Ishikawa (cell line): Measurements from ENCODE around the gene LZTS2.

Source experiments
- CEBPB ChIP-seq: IDR thresholded peaks from 2 replicates; pipeline ENCODE4 v1.6.1; 2012
- CREB1 ChIP-seq: IDR thresholded peaks from 2 replicates; pipeline ENCODE4 v1.6.1; 2012; ENCODE audit warnings: low read depth
- EGR1 ChIP-seq: IDR thresholded peaks from 2 replicates; pipeline ENCODE4 v1.6.1; 2012
- EP300 ChIP-seq: IDR thresholded peaks from 2 replicates; pipeline ENCODE4 v1.6.1; 2012; ENCODE audit warnings: borderline replicate concordance
- FOXM1 ChIP-seq: IDR thresholded peaks from 2 replicates; pipeline ENCODE4 v1.6.1; 2012; ENCODE audit warnings: low read depth, borderline replicate concordance
- MAX ChIP-seq: IDR thresholded peaks from 2 replicates; pipeline ENCODE4 v1.6.1; 2012
- NFIC ChIP-seq: IDR thresholded peaks from 2 replicates; pipeline ENCODE4 v1.6.1; 2012
- RAD21 ChIP-seq: IDR thresholded peaks from 2 replicates; pipeline ENCODE4 v1.6.1; 2012; ENCODE audit warnings: low read depth
- REST ChIP-seq: IDR thresholded peaks from 2 replicates; pipeline ENCODE4 v1.6.1; 2012; ENCODE audit warnings: low read depth, mild to moderate bottlenecking
- TAF1 ChIP-seq: IDR thresholded peaks from 2 replicates; pipeline ENCODE4 v1.6.1; 2012; ENCODE audit warnings: low read depth, mild to moderate bottlenecking
- TCF12 ChIP-seq: IDR thresholded peaks from 2 replicates; pipeline ENCODE4 v1.6.1; 2012; ENCODE audit warnings: low read depth
- TEAD4 ChIP-seq: IDR thresholded peaks from 2 replicates; pipeline ENCODE4 v1.6.1; 2012
- YY1 ChIP-seq: IDR thresholded peaks from 2 replicates; pipeline ENCODE4 v1.6.1; 2012; ENCODE audit warnings: low read depth
- ZBTB7A ChIP-seq: IDR thresholded peaks from 2 replicates; pipeline ENCODE4 v1.6.1; 2012; ENCODE audit warnings: low read depth
- TF ChIP-seq, protein P1 (sequence below): IDR thresholded peaks from 2 replicates; pipeline ENCODE4 v1.6.1; 2012

LZTS2 gene

GRCh38 chr10:101032637-101033224 lies 33.1 kb downstream of the LZTS2 start:
- peak; percentile 41 for TF ChIP-seq TEAD4
- no peak for TF ChIP-seq CEBPB

- TF ChIP-seq TEAD4 (no peak), YY1 (no peak)
Observed at GRCh38 chr10:101033276-101033675, 33.7 kb downstream of the LZTS2 start.

GRCh38 chr10:101035314-101035713 lies 35.7 kb downstream of the LZTS2 start:
- TF ChIP-seq TEAD4 (no peak), FOXM1 (no peak), REST (no peak), CREB1 (no peak), TAF1 (no peak), NFIC (no peak), EGR1 (no peak), RAD21 (no peak), ZBTB7A (no peak), TCF12 (no peak), EP300 (no peak), YY1 (no peak)
- TF ChIP-seq, protein P1, sequence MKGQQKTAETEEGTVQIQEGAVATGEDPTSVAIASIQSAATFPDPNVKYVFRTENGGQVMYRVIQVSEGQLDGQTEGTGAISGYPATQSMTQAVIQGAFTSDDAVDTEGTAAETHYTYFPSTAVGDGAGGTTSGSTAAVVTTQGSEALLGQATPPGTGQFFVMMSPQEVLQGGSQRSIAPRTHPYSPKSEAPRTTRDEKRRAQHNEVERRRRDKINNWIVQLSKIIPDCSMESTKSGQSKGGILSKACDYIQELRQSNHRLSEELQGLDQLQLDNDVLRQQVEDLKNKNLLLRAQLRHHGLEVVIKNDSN, result no peak

DNA sequence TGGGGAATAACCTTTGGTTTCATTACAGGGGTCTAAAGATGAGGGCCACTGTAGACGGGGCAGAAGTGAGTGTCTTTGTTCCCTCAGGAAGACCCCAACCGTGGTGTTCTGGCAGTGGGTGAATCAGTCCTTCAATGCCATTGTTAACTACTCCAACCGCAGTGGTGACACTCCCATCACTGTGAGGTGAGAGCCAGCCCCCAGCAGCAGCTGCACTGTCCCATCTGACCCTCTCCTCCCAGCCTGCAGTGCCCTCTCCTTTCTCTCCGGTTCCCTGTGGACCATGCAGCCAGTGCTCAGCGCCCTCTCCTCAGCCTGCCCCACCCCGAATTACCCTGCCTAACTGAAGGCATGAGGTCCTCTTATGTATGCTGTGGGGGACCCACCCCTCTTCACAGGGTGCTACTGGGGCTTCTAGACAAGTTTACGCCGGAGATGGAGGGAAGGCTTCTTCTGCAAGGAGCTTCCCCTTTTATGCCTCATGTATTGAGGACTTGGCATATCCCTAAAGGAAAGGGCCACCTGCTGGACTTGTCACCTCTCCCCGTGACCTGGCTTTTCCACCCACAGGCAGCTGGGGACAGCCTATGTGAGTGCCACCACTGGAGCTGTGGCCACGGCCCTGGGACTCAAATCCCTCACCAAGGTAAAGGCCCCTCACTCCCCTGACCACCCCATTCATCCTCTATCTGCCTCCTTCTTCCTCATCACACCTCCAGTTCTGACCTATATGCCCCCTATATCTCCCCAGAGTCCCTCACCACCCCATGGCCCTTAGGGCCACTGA lies 36.5 kb downstream of the LZTS2 start:
- TF ChIP-seq REST, result no peak
- TF ChIP-seq TCF12, result no peak
- TF ChIP-seq NFIC, result no peak
- TF ChIP-seq CEBPB, result no peak
- TF ChIP-seq MAX, result no peak
- no peak for TF ChIP-seq EGR1
- TF ChIP-seq TAF1, result no peak
- no peak for TF ChIP-seq RAD21
- TF ChIP-seq EP300, result no peak

DNA sequence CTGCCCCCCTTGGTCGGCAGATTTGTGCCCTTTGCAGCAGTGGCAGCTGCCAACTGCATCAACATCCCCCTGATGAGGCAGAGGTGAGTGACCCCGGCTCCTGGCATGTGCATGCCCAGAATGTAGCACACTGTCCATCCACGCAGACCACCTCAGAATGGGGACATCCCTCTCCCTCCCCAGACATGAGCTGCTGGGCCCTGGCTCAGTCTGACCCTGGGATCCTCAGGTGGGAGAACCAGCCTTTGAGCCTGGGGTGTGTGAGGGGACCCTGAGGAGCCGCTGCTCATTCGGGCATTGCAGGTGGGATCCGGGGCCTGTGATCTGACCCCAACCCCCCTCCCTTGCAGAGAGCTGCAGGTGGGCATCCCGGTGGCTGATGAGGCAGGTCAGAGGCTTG lies 37.1 kb downstream of the LZTS2 start:
- TF ChIP-seq TAF1 (no peak), ZBTB7A (no peak), EGR1 (no peak), MAX (no peak), NFIC (no peak), FOXM1 (no peak), REST (no peak), EP300 (no peak), CREB1 (no peak), CEBPB (no peak)
- TF ChIP-seq, protein P1, result no peak
